CD4-positive, alpha-beta T cell (primary cell): ENCODE measurements around the gene VIPR1. TPM values are rescaled to one million over a fixed set of nuclear protein-coding genes. Genes with fewer than 3 reads are reported as not detected.

ENCODE experiments used
- ATAC-seq: fragments of 200-7000 bp; cut with Tn5 transposase; one replicate; pipeline ENCODE4 v1.10.0; 2022; ENCODE audit warnings: mild to moderate bottlenecking; ENCODE audit not compliant: poor library complexity
- CTCF ChIA-PET: fragments of 350-600 bp; sonication (Branson Sonifier 250); formaldehyde crosslinking; loops from one replicate; lab custom pipeline; 2021; ENCODE audit warnings: antibody characterized with exemption, inconsistent platforms; lab: Charles Lee
- POLR2A ChIA-PET: fragments of 350-600 bp; sonication (Branson Sonifier 250); formaldehyde crosslinking; loops from one replicate; lab custom pipeline; 2021; ENCODE audit warnings: antibody characterized with exemption, inconsistent platforms; lab: Charles Lee
- DNase-seq, 14 experiments: peaks; one replicate each; pipeline ENCODE4 v3.0.0-alpha.2; 2013 to 2020; ENCODE audit warnings: mixed read lengths in 2 of 14
- H3K27ac ChIP-seq, 2 donors: one replicate each; pipeline versions ENCODE4 v1.5.1 to v1.7.0; 2013; ENCODE audit warnings: low read length in 2 of 2, low read depth in 1 of 2, mild to moderate bottlenecking in 1 of 2
- H3K27me3 ChIP-seq, 2 experiments: 1 replicate in 1 of 2; 2 replicates in 1 of 2; pipeline versions ENCODE4 v1.6.1 to v1.7.0; 2013; ENCODE audit warnings: low read length in 2 of 2, control low read depth in 1 of 2, mild to moderate bottlenecking in 1 of 2, moderate library complexity in 1 of 2; ENCODE audit not compliant: insufficient read depth in 2 of 2, control insufficient read depth in 1 of 2
- H3K36me3 ChIP-seq: one replicate; pipeline ENCODE4 v1.6.1; 2013; ENCODE audit warnings: low read length, control low read depth; ENCODE audit not compliant: insufficient read depth
- H3K4me1 ChIP-seq: one replicate; pipeline ENCODE4 v1.6.1; 2013; ENCODE audit warnings: low read length, control low read depth; ENCODE audit not compliant: insufficient read depth
- H3K4me3 ChIP-seq: one replicate; pipeline ENCODE4 v1.5.1; 2013; ENCODE audit warnings: mild to moderate bottlenecking, low read length, moderate library complexity
- H3K9me3 ChIP-seq, 2 experiments: 1 replicate in 1 of 2; 2 replicates in 1 of 2; pipeline versions ENCODE4 v1.6.1 to v1.7.0; 2013; ENCODE audit warnings: low read length in 2 of 2, mild to moderate bottlenecking in 2 of 2, control low read depth in 1 of 2, moderate library complexity in 1 of 2; ENCODE audit not compliant: control insufficient read depth in 1 of 2, insufficient read depth in 1 of 2
- H3K27ac Mint-ChIP-seq: one replicate; pipeline ENCODE4 v1.8.0; 2020; ENCODE audit warnings: mixed read lengths
- H3K27me3 Mint-ChIP-seq: one replicate; pipeline ENCODE4 v1.8.0; 2021; ENCODE audit warnings: mixed read lengths
- H3K36me3 Mint-ChIP-seq: one replicate; pipeline ENCODE4 v1.8.0; 2021; ENCODE audit warnings: low read depth, mixed read lengths
- H3K4me1 Mint-ChIP-seq: one replicate; pipeline ENCODE4 v1.8.0; 2021; ENCODE audit warnings: low read depth, mixed read lengths
- H3K4me3 Mint-ChIP-seq: one replicate; pipeline ENCODE4 v1.8.0; 2020; ENCODE audit warnings: mild to moderate bottlenecking, mixed read lengths
- H3K9me3 Mint-ChIP-seq: one replicate; pipeline ENCODE4 v1.8.0; 2020; ENCODE audit warnings: mixed read lengths
- intact Hi-C, 2 experiments: fragments of 100-400 bp; cut with DNase I in 1 of 2; cut with micrococcal nuclease in 1 of 2; formaldehyde crosslinking; loops; one replicate each; pipeline versions ENCODE4 v1.15.1 to v1.9.0; 2023 to 2025; cut with DNase I, micrococcal nuclease
- total RNA-seq, 174 experiments: library from RNA in 2 of 174; stranded (reverse) in 2 of 174; gene quantifications; one replicate each; pipeline ENCODE4 v1.2.3 and lab custom pipeline; 2021 to 2026
- TF ChIP-seq, protein P1 (sequence below): fragments of 200-600 bp; IDR thresholded peaks from one replicate; pipeline ENCODE4 v1.8.0; 2022; ENCODE audit warnings: antibody characterized with exemption, mild to moderate bottlenecking

VIPR1 gene
- total RNA-seq, 2 experiments from 2014 or later: 66.8 to 67.6 TPM

DNA sequence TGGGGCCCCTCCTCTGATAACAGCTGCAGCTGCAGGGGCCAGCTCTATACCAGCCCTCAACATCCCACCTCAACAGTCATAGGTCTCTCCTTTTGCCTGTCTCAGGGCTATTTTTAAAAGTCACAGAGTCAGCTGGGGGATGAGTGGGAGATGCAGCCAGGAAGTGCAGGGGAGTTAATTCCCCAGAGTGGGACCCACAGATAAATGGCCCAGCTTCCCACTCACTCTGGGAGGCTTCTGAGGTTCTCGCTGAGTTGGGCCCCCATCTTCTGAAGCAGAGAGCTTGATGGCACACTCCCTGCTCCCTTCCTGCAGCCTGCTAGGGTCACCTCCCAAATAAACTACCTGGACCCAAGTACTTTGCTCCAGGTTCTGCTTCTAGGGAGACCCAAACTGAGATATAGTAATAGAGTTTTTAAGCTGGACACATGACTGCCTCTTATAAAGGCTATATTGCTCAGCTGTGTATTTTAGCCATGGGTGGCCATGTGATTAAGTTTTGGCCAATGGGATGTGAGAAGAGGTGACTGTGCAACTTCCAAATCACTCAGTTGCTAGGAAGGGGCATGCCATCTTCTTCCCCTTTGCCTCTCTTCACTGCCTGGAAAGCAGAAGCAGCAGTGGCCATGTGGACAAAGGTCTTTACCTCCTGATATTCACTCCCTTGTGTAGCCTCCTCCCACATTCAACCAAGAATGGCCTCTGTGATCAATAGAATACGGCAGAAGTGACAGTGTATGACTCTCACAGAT lies 15.5 kb upstream of the VIPR1 start:
- Mint-ChIP-seq H3K36me3 (no peaks in the 10 kb centered on the region), H3K27ac (no peak overlapping the region), H3K27me3 (peaks cover 3% of the 10 kb centered on the region), H3K4me1 (no peaks in the 10 kb centered on the region), H3K9me3 (peaks cover 2% of the 10 kb centered on the region), H3K4me3 (no peak overlapping the region)
- Histone ChIP-seq H3K9me3 (peaks cover 0 to 1% of the 10 kb centered on the region in 2 experiments), H3K4me1 (peaks cover 4% of the 10 kb centered on the region), H3K4me3 (no peak overlapping the region), H3K27ac (no peak overlapping the region), H3K36me3 (no peaks in the 10 kb centered on the region), H3K27me3 (no peaks in the 10 kb centered on the region)
- TF ChIP-seq, protein P1, sequence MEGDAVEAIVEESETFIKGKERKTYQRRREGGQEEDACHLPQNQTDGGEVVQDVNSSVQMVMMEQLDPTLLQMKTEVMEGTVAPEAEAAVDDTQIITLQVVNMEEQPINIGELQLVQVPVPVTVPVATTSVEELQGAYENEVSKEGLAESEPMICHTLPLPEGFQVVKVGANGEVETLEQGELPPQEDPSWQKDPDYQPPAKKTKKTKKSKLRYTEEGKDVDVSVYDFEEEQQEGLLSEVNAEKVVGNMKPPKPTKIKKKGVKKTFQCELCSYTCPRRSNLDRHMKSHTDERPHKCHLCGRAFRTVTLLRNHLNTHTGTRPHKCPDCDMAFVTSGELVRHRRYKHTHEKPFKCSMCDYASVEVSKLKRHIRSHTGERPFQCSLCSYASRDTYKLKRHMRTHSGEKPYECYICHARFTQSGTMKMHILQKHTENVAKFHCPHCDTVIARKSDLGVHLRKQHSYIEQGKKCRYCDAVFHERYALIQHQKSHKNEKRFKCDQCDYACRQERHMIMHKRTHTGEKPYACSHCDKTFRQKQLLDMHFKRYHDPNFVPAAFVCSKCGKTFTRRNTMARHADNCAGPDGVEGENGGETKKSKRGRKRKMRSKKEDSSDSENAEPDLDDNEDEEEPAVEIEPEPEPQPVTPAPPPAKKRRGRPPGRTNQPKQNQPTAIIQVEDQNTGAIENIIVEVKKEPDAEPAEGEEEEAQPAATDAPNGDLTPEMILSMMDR: no peak
- no peak for ATAC-seq
- ChIA-PET CTCF (no interaction called here), POLR2A (no interaction called here)
- DNase-seq: no peak
- intact Hi-C loops: no loop called here

DNA sequence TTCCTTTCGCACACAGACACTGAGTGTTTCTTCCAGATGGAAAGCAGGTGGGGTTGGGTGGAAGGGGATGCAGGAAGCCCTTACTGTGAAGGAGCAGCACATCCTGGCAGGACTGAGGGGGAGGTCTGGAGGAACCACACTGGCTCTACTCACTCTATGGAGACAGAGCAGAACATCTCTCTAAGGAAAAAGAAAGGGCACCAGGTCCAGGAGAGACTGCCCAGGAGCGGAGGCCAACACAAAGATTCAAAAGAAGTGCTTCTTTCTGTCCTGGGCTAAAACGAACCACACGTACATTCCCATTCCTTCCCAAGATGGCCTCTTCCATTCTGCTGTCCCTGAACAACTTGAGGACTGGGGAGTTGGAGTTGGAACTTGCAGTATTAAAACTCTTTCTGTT lies 13.8 kb upstream of the VIPR1 start:
- intact Hi-C loops: no loop called here
- H3K9me3 ChIP-seq: no peaks in the 10 kb centered on the region
- peaks cover 4% of the 10 kb centered on the region for H3K4me1 ChIP-seq
- H3K36me3 ChIP-seq: no peaks in the 10 kb centered on the region
- Mint-ChIP-seq H3K27me3 (no peaks in the 10 kb centered on the region), H3K27ac (no peak overlapping the region), H3K36me3 (no peaks in the 10 kb centered on the region), H3K4me3 (no peak overlapping the region), H3K4me1 (no peaks in the 10 kb centered on the region), H3K9me3 (no peaks in the 10 kb centered on the region)
- ChIA-PET CTCF (no interaction called here), POLR2A (no interaction called here)
- H3K4me3 ChIP-seq: no peak overlapping the region
- H3K27me3 ChIP-seq: no peaks in the 10 kb centered on the region
- TF ChIP-seq, protein P1: no peak
- ATAC-seq: no peak
- no peak for DNase-seq
- H3K27ac ChIP-seq: no peak overlapping the region

DNA sequence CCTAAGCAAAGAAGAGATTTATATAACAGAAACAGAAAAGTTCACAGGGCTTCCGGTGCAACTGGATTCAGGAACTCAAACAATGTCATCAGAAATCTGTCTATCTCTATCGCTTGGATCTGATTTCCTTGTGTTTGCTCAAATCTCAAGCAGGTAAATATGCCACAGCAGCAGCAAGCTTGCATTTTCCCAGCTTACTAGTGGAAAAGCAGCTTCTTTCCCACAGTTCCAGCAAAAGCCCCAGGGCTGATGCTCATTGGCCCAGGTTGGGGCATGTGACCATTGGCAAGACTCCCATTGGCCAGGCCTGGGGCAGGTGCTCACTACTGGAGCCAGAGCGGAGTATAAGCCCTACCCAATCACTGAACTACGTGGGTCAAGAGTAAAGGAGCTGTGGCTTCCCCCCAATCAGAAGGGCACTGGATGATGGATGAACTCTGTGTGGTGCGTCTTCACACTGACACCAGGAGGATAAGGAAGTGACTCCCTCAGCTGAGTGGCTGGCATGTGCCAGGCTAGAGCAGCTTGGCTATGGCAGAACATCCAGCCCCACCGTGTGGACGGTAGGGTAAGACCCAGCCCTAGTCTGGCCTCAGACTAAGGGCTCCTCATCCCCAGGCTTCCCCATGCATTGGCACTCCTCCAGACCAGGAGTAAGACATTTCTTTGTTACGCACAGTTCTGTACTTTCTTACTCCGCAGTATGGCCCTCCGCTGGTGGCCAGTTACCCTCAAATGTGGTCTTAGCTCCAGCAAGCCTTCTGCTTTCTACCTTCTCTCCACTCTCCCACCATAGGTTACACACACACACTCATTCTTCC lies 13.1 kb upstream of the VIPR1 start:
- no peak overlapping the region for H3K4me3 ChIP-seq
- H3K36me3 Mint-ChIP-seq: no peaks in the 10 kb centered on the region
- no peak overlapping the region for H3K27ac Mint-ChIP-seq
- ChIA-PET POLR2A (no interaction called here), CTCF (no interaction called here)
- H3K4me1 ChIP-seq: peaks cover 4% of the 10 kb centered on the region
- H3K9me3 Mint-ChIP-seq: no peaks in the 10 kb centered on the region
- no peaks in the 10 kb centered on the region for H3K27me3 ChIP-seq
- no peak overlapping the region for H3K4me3 Mint-ChIP-seq
- TF ChIP-seq, protein P1: no peak
- no peaks in the 10 kb centered on the region for H3K27me3 Mint-ChIP-seq
- intact Hi-C loops: no loop called here
- DNase-seq (peak in 1 of 14 experiments; percentile 24), ATAC-seq (no peak)
- H3K4me1 Mint-ChIP-seq: no peaks in the 10 kb centered on the region
- no peak overlapping the region for H3K27ac ChIP-seq
- no peaks in the 10 kb centered on the region for H3K9me3 ChIP-seq
- H3K36me3 ChIP-seq: no peaks in the 10 kb centered on the region
